GM19468 (cell line): ENCODE measurements around the gene UBE2L5.
"Not testable (repeated sequence)": the region's sequence is repeated elsewhere in the genome, so short reads cannot be mapped to it uniquely, and the experiment has no call there.

Source experiments
- ATAC-seq: cut with Tn5 transposase; IDR thresholded peaks from one replicate; pipeline ENCODE4 v1.9.1; 2021; ENCODE audit warnings: mild to moderate bottlenecking, moderate library complexity, moderate number of reproducible peaks; ENCODE audit not compliant: unreplicated experiment; ENCODE audit errors: extremely low read depth

Gene UBE2L5

GRCh38 chr13:30435911-30436451 is 13.7 kb downstream of the UBE2L5 start:
- no peak for ATAC-seq

DNA sequence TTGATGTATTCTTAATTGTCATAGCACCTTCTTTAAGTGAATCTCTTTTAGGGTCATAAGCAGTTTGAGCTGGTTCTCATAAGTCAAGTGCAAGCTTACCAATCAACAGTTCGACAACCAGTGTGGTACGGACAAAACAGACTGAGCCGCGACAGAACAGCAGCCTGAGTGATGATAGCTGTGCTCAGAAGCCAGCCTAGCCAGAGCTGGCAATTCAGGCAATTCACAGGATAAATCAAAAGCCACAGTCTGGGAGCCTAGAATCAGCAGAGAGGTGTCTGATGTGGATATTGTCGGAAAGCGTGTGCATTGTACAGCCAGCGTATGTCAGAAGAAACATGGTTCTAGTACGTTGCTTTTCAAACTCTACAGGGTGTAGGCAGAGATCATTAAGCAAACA is 14.9 kb downstream of the UBE2L5 start:
- ATAC-seq: no peak

GRCh38 chr13:30438286-30438685 is 16.0 kb downstream of the UBE2L5 start:
- no peak for ATAC-seq

DNA sequence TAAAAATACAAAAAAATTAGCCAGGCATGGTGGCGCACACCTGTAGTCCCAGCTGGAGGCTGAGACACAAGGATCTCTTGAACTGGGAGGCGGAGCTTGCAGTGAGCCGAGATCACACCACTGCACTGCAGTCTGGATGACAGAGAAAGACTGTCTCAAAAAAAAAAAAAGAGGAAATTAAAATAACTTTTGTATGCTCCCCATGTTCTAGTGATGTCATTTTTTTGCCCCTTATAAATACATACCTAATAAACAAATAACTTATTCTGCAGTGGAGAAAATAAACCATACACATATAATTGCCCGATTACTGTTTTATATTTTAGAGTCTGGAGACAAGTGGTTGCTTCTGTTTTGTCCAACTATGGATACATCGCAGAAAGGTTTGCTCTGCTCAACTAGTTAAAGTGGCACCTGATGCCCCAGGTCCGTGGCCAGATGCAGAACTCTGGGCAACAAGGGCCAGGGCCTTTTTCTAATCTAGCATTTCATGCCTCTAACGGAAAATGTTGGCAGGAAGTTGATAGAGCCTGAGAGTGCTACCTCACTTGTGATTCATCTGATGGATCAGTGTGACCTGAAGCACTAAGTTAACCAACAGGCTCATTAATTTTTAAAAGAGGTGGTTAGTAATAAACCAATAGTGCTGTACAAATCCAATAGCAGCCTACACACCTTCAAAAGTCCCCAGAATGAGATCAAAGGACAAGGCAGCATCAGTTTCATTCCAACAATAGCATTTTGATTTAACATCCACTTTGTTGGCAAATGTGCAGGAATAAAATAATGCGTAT is 18.8 kb downstream of the UBE2L5 start:
- ATAC-seq: no peak

GRCh38 chr13:30442926-30443325 is 20.6 kb downstream of the UBE2L5 start:
- no peak for ATAC-seq

GRCh38 chr13:30443491-30443890 is 21.2 kb downstream of the UBE2L5 start:
- not testable (repeated sequence) for ATAC-seq

DNA sequence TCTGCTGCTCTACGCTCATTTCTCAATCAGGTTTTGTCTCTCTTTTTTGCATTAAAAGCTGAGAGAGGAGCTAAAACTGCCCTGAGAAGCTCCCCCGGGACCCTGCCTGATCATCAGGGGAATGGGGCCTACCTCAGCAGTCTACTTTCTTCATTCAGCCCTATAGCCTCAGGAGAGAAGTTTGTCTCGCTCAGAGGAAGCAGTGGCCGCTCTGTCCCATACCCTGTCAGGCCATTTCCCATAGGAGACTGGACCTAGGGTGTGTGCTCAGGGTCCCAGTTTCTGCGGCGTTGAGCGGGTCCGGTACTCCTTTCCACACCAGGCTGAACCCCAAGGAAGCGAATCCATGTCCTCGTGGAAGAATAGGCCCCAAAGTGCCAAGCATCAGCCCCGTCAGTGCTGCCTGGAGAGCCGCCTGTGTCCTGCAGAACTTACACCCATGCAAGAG is 21.7 kb downstream of the UBE2L5 start:
- ATAC-seq: no peak

- ATAC-seq: no peak
Observed at GRCh38 chr13:30446126-30446500, 23.8 kb downstream of the UBE2L5 start.

DNA sequence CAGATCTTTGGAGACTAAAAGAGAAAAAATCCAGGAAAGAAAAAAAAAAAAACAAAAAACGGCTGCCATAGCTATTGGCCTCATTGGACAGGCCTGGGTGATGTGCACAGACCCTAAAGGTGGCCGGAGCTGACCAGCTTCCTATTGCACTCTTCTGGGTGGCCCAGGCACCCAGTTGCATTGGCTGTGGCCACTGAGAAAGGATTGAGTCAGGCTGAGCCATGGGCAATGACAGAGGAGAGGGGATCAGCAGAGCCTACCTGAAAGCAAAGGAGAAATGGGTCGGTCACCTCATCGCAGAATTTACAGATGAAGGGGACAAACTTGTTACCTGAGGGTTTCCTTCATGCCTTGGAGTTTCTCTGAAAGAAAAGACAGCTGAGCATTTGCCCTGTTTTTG is 26.1 kb downstream of the UBE2L5 start:
- no peak for ATAC-seq

DNA sequence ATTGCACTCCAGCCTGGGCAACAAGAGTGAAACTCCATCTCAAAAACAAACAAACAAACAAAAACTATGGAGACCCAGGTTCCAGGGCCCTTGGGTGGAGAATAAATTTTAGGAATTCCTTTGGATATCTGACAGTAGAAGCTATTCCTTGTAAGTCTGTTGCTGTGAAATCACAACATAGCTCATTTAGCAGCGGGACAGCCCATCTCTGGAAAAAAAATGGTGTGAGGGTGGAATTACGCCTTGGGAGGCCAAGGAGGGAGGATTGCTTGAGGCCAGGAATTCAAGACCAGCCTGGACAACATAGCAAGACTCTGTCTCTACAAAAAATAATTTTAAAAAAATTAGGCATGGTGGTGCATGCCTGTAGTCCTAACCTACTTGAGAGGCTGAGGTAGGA is 27.8 kb downstream of the UBE2L5 start:
- no peak for ATAC-seq

DNA sequence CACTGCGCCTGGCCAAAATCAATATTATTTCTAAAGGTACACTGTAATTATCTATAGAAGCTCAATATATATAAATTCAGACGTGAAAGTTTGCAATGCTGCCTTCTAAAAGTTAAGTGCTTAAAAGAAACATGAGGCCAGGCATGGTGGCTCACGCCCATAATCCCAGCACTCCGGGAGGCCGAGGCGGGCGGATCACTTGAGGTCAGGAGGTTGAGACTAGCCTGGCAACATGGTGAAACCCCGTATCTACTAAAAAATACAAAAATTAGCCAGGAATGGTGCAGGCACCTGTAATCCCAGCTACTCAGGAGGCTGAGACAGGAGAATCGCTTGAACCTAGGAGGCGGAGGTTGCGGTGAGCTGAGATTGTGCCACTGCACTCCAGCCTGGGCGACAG is 29.2 kb downstream of the UBE2L5 start:
- ATAC-seq: not testable (repeated sequence)

- ATAC-seq: no peak
Observed at GRCh38 chr13:30453727-30454126, 31.4 kb downstream of the UBE2L5 start.

DNA sequence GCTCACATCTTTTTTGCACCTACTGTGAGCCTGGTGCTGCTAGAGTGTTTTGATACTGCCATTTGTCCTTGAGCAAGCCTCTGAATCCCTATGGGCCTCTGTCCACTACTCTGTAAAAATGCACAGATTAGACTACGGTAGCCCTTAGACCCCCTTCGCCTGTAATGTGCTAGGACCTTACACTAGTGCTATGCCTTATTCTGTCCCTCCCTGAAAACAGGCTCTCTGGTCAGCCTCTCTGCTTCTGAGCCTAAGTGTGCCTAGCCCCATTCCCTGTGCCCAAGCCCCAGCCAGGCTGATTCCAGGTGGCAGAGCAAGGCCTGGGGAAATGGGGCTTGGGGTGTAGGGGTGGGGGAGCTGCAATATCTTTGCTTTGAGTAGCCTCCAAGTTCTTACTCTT is 32.7 kb downstream of the UBE2L5 start:
- no peak for ATAC-seq

DNA sequence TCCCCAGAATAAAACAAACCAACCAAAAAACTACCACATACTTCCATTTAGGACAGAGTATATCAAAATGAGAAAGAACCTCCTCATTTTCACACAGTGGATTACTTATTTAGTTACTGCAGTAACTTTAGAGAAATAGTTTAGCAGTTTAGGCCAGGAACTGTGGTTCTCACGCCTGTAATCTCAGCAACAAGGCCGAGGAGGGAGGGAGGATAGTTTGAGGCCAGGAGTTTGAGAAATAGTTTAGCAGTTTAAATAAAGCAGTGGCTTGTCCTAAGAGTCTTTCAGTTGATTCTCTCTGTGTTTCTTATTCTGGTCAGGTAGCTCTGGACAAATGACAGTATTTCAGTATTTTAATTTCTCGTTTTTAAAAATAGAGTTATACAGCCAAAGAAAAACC is 34.0 kb downstream of the UBE2L5 start:
- no peak for ATAC-seq

DNA sequence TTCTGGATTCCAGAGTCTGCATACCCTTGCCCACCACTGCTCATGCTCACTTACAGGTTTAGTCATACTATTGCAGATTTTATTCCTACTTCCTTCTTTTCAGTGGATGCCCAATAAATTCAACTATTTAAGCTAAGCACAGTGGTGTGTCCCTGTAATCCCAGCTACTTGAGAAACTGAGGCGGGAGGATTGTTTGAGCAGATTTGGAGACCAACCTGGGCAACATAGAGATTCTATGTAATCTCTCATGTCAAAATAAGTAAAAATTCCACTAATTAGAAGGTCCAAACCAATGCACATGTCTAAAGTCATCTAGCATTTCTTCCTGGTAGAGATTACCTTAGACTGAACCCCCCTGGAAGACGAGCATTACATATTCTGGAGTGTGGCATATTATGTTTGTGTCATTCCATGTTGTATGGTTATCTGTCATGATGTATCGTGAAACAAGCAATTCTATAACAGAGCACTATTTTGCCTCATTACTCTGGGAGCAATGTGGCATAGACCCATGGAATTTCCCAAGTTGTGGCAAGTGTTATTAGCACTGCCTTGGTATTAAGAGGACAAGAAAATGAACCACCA is 35.1 kb downstream of the UBE2L5 start:
- ATAC-seq: no peak

- not testable (repeated sequence) for ATAC-seq
Observed at GRCh38 chr13:30461279-30462066, 39.2 kb downstream of the UBE2L5 start.

- no peak for ATAC-seq
Observed at GRCh38 chr13:30463787-30464495, 41.6 kb downstream of the UBE2L5 start.

DNA sequence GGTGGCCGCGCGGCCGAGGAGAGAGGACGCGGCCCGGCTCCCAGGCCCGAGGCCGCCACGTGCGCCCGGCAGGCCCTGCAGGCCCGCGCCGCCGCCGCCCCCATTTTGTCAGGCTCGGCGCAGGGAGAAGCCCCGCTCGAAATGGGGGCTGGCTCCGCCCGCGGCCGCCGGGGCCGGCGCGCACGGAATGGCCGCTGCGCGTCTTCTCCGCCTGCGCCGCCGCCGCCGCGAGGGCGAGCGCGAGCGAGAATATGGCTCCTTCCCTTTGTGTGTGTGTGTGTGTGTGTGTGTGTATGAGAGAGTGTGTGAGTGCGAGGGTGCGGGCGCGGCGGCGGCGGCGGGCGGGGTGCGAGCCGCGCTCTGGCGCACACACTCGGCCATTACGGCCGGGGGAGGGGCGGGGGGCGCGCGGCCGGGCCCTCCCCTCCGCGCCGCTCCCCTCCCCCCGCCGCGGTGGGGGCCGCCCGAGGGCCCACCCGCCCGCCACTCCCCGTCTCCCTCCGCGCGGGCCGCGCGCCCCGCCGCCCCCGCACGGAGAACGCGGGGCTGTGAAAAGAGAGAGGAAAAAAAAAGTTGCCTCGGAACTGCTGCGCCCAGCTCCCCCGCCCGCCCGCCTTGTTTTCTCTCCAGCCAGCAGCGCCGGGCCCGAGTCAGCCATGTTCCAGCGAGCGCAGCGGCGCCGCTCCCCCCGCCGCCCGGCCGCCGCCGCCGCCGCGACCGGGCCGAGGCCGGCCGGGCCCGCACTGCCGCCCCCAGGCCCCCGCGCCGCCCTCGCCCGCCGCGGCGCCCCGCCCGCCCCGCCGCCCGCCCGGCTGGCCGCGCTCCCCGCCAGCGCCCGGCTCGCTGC is 42.4 kb downstream of the UBE2L5 start:
- no peak for ATAC-seq

DNA sequence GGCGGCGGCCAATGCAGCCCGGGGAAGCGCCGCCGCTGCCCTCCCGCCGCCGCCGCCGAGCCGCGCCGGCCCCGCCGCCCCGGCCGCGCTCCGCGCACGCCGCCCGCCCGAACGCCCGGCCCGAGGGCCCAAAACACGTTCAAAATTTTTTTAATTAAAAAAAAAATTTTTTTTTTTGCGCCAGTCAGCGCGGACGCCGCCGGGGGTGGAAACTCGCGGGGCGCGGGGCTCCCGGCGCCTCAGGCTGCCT is 43.0 kb downstream of the UBE2L5 start:
- ATAC-seq: no peak
